ENCODE data around the gene S100P.

- TF ChIP-seq CREB1 (IDR thresholded peaks at IDR 0.05; ENCODE audit: low read depth) (no peak), CEBPB (IDR thresholded peaks at IDR 0.05) (no peak), RAD21 (IDR thresholded peaks at IDR 0.05; ENCODE audit: low read depth) (no peak; the same call in 1 of the 2 replicates), EGR1 (IDR thresholded peaks at IDR 0.05) (peak; percentile 76), REST (IDR thresholded peaks at IDR 0.05; ENCODE audit: low read depth) (no peak), TEAD4 (IDR thresholded peaks at IDR 0.05) (no peak), ZBTB7A (IDR thresholded peaks at IDR 0.05; ENCODE audit: low read depth) (no peak), TCF12 (IDR thresholded peaks at IDR 0.05; ENCODE audit: low read depth) (no peak), EP300 (IDR thresholded peaks at IDR 0.05; ENCODE audit: borderline replicate concordance) (peak; percentile 32; the same call in 1 of the 2 replicates)
Measured at GRCh38 chr4:6732441-6733357, 39.0 kb downstream of the S100P start.

Data from Ishikawa (cell line).